Endothelial cell of umbilical vein (primary cell): ENCODE data around the gene CARS1.

Source experiments
- EZH2 ChIP-seq: IDR thresholded peaks from 2 replicates; pipeline ENCODE4 v1.6.1; 2012; ENCODE audit warnings: borderline replicate concordance, low read depth, mild to moderate bottlenecking, moderate library complexity, low read length, inconsistent platforms; ENCODE audit not compliant: severe bottlenecking
- FOS ChIP-seq: IDR thresholded peaks from 2 replicates; pipeline ENCODE4 v1.6.1; 2011; ENCODE audit warnings: mild to moderate bottlenecking, low read length, moderate library complexity, borderline replicate concordance; ENCODE audit not compliant: insufficient read depth
- GATA2 ChIP-seq: IDR thresholded peaks from 2 replicates; pipeline ENCODE4 v1.7.0; 2011; ENCODE audit warnings: low read depth, mild to moderate bottlenecking, moderate library complexity, mixed read lengths, low read length; ENCODE audit not compliant: insufficient read length, insufficient read depth
- JUN ChIP-seq: IDR thresholded peaks from 2 replicates; pipeline ENCODE4 v1.6.1; 2011; ENCODE audit warnings: borderline replicate concordance, low read depth; ENCODE audit not compliant: insufficient read length, insufficient read depth
- MYC ChIP-seq: IDR thresholded peaks from one replicate; pipeline ENCODE4 v1.6.1; 2011; ENCODE audit warnings: mild to moderate bottlenecking, low read depth, low read length
- POLR2A ChIP-seq: IDR thresholded peaks from 2 replicates; pipeline ENCODE4 v1.6.1; 2012; ENCODE audit warnings: low read depth, mild to moderate bottlenecking, control low read depth, low read length
- TF ChIP-seq, protein P1 (sequence below), 2 donors: IDR thresholded peaks; 1 replicate in 1 of 2; 2 replicates in 1 of 2; pipeline ENCODE4 v1.5.1; 2011; ENCODE audit warnings: low read length in 2 of 2, mild to moderate bottlenecking in 2 of 2, moderate library complexity in 2 of 2, control low read depth in 1 of 2, inconsistent platforms in 1 of 2, low read depth in 1 of 2; ENCODE audit not compliant: insufficient read depth in 1 of 2; ENCODE audit errors: extremely low read depth in 1 of 2
- TF ChIP-seq, protein P2 (sequence below): IDR thresholded peaks from 2 replicates; pipeline ENCODE4 v1.6.1; 2011; ENCODE audit not compliant: insufficient read depth, insufficient read length

DNA sequence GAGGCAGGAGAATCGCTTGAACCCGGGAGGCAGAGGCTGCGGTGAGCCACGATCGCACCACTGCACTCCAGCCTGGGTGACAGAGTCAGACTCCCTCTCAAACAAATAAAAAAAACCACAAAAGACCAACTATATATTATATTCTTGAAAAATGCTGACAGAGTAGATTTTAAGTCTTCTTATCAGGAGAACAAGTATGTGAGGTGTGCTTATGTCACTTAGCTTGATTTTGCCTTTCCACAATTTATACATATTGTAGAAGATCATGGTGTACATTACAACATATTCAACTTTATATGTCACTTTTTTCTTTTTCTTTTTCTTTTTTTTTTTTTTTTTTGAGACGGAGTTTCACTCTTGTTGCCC lies 24.1 kb upstream of the CARS1 start:
- TF ChIP-seq, protein P1, sequence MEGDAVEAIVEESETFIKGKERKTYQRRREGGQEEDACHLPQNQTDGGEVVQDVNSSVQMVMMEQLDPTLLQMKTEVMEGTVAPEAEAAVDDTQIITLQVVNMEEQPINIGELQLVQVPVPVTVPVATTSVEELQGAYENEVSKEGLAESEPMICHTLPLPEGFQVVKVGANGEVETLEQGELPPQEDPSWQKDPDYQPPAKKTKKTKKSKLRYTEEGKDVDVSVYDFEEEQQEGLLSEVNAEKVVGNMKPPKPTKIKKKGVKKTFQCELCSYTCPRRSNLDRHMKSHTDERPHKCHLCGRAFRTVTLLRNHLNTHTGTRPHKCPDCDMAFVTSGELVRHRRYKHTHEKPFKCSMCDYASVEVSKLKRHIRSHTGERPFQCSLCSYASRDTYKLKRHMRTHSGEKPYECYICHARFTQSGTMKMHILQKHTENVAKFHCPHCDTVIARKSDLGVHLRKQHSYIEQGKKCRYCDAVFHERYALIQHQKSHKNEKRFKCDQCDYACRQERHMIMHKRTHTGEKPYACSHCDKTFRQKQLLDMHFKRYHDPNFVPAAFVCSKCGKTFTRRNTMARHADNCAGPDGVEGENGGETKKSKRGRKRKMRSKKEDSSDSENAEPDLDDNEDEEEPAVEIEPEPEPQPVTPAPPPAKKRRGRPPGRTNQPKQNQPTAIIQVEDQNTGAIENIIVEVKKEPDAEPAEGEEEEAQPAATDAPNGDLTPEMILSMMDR (IDR thresholded peaks at IDR 0.05; ENCODE audit: extremely low read depth in 1 of 2, insufficient read depth in 1 of 2, low read depth in 1 of 2, low read length in 2 of 2), result no peak
- TF ChIP-seq EZH2 (no peak), GATA2 (no peak), POLR2A (no peak), JUN (no peak), MYC (no peak), FOS (no peak)
- TF ChIP-seq, protein P2, sequence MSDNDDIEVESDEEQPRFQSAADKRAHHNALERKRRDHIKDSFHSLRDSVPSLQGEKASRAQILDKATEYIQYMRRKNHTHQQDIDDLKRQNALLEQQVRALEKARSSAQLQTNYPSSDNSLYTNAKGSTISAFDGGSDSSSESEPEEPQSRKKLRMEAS, result no peak
